Activated CD4-positive, CD25-positive, alpha-beta regulatory T cell (primary cell): ENCODE data around the gene AIF1.

ENCODE experiments used
- DNase-seq, 4 experiments: peaks; one replicate each; lab custom pipeline; 2025; lab: John Stamatoyannopoulos, UW

Gene AIF1

DNA sequence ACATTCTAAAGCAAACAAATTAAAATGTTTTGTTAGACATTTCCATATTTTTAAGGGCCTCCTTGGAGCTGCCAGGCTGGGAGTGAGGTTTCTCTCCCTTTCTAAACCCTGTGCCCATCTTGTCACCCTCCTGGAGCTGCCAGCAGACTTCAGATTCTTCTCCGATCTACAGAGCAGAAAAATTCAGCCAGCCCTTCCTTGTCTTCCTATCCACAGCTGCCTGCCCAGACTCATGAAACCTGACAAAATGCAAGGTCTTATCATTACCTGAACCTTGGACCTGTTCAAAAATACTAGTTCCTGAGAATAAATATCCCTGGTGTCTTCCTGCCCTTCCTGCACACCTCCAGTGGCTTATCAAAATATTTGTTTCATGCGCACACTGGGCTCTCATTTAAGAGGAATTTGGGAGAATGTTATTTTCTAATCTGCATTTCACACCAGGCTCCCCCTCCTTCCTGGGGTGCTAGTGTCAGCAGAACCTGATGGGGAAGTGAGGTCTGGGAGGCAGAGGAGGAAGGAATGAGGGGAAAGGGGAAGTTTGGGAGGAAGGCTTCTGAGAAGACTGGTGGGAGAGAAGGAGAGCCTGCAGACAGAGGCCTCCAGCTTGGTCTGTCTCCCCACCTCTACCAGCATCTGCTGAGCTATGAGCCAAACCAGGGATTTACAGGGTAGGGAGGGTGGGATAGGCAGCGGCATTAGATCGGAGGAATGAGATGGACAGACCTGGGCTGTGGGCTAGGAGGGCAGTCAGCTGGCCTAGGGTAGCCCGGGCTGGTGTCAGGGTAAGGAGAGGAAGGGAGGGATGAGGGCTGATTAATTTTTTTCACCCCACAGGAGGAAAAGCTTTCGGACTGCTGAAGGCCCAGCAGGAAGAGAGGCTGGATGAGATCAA lies at the start of gene AIF1:
TSS of gene AIF1 (plus strand) at position 551 of the 895 bp plus-strand sequence. CDS start at position 647, 96 bp downstream.
- DNase-seq, result no peak

DNA sequence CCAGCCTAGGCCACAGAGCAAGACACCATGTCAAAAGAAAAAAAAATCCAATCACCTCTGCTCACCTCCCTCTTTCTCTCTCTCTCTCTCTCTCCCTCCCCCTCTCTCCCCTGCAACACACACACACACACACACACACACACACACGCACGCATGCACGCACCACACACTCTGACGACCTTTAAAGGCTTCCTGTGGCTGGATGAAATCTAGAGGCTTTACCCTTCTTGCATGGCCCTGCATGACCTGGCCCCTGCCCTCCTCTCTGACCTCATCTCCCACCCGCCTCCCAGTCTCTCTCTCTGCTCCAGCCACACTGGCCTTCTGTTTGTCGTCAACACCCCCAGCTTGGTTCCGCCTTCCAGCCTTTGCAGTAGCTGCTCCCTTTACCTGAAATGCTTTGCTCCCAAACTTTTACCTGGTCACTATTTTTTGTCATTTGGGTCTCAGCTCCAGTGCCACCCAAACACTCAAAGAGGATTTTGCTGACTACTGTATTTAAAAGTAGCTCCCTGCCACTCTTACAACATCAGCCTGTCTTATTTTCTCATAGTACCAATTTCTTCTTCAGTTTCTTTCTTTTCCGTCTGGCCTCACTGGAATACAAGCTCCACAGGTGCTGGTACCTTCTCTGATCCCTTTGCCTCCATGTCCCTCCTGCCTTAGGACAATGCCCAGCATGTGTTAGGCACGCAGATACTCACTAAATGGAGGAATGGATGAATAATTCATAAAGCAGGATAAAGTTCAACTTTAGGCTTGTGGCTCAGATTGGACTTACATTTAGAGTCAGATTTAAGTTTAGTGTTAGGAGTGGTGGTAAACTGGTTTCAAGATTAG lies 47.3 kb upstream of the AIF1 start:
- DNase-seq, result peak in 1 of 4 experiments; percentile 17

DNA sequence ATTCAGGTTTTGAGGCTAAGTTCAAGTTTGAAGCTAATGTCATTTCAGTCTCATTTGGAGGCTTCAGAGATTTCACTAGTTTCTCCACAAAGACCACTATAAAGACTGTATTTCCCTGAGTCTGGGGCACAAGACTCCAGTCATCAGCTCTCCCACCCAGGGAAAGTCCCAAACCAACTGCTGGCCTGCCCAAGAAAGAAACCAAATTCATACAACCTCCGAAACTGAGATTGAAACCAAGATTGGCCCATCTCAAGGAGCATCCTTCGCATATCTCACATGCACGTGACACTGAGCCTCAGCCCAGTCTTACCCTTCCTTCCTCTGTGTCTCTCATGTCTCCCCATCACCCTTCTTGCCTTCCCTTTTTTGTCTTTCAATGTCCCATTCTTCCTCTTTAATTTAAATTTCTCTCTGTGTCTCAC lies 46.5 kb upstream of the AIF1 start:
- peak in 2 of 4 experiments; percentile 29 to 36 for DNase-seq

DNA sequence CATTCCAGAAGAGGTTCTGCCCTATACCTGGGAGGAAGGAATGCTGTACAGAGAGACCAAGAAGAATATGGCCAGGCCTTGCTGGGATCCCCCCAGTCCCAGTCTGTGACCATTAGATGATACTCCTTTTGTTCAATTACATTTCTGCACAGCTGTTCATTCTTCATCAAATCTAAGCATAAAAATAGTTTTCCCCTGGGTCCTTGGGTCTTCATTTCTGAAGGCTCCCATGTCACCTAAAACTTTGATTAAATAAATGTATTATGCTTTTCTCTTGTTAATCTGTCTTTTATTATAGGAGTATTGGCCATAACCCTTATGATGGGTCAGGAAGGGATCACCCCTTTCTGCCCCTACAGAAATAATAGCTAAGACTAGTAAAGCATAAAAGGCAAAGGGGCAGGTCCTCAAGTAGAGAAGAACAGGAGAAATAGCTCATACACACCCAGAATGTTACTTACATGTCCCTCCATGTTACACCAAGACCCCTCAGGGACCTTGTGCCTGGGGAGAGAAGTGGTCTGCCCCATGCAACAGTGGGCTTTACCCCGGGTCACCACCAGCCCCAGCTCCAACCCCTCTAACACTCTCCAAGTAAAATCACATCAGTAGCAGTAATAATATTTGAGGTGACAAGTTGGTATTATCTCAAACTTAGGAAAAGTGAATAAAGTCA lies 45.0 kb upstream of the AIF1 start:
- no peak for DNase-seq

DNA sequence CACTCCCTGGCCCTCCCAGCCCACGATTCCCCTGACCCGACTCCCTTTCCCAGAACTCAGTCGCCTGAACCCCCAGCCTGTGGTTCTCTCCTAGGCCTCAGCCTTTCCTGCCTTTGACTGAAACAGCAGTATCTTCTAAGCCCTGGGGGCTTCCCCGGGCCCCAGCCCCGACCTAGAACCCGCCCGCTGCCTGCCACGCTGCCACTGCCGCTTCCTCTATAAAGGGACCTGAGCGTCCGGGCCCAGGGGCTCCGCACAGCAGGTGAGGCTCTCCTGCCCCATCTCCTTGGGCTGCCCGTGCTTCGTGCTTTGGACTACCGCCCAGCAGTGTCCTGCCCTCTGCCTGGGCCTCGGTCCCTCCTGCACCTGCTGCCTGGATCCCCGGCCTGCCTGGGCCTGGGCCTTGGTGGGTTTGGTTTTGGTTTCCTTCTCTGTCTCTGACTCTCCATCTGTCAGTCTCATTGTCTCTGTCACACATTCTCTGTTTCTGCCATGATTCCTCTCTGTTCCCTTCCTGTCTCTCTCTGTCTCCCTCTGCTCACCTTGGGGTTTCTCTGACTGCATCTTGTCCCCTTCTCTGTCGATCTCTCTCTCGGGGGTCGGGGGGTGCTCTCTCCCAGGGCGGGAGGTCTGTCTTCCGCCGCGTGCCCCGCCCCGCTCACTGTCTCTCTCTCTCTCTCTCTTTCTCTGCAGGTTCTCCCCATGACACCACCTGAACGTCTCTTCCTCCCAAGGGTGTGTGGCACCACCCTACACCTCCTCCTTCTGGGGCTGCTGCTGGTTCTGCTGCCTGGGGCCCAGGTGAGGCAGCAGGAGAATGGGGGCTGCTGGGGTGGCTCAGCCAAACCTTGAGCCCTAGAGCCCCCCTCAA lies 42.8 kb upstream of the AIF1 start, which contains the start of gene LTA:
TSS of gene LTA (plus strand) at position 249 of the 871 bp plus-strand sequence. CDS start at position 703, 454 bp downstream.
- peak; percentile 37 to 52 (median 50) for DNase-seq

DNA sequence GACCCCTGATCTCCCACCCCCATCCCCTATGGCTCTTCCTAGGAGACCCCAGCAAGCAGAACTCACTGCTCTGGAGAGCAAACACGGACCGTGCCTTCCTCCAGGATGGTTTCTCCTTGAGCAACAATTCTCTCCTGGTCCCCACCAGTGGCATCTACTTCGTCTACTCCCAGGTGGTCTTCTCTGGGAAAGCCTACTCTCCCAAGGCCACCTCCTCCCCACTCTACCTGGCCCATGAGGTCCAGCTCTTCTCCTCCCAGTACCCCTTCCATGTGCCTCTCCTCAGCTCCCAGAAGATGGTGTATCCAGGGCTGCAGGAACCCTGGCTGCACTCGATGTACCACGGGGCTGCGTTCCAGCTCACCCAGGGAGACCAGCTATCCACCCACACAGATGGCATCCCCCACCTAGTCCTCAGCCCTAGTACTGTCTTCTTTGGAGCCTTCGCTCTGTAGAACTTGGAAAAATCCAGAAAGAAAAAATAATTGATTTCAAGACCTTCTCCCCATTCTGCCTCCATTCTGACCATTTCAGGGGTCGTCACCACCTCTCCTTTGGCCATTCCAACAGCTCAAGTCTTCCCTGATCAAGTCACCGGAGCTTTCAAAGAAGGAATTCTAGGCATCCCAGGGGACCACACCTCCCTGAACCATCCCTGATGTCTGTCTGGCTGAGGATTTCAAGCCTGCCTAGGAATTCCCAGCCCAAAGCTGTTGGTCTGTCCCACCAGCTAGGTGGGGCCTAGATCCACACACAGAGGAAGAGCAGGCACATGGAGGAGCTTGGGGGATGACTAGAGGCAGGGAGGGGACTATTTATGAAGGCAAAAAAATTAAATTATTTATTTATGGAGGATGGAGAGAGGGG lies 41.6 kb upstream of the AIF1 start:
- no peak for DNase-seq

DNA sequence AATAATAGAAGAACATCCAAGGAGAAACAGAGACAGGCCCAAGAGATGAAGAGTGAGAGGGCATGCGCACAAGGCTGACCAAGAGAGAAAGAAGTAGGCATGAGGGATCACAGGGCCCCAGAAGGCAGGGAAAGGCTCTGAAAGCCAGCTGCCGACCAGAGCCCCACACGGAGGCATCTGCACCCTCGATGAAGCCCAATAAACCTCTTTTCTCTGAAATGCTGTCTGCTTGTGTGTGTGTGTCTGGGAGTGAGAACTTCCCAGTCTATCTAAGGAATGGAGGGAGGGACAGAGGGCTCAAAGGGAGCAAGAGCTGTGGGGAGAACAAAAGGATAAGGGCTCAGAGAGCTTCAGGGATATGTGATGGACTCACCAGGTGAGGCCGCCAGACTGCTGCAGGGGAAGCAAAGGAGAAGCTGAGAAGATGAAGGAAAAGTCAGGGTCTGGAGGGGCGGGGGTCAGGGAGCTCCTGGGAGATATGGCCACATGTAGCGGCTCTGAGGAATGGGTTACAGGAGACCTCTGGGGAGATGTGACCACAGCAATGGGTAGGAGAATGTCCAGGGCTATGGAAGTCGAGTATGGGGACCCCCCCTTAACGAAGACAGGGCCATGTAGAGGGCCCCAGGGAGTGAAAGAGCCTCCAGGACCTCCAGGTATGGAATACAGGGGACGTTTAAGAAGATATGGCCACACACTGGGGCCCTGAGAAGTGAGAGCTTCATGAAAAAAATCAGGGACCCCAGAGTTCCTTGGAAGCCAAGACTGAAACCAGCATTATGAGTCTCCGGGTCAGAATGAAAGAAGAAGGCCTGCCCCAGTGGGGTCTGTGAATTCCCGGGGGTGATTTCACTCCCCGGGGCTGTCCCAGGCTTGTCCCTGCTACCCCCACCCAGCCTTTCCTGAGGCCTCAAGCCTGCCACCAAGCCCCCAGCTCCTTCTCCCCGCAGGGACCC lies 40.6 kb upstream of the AIF1 start:
- DNase-seq, result no peak

DNA sequence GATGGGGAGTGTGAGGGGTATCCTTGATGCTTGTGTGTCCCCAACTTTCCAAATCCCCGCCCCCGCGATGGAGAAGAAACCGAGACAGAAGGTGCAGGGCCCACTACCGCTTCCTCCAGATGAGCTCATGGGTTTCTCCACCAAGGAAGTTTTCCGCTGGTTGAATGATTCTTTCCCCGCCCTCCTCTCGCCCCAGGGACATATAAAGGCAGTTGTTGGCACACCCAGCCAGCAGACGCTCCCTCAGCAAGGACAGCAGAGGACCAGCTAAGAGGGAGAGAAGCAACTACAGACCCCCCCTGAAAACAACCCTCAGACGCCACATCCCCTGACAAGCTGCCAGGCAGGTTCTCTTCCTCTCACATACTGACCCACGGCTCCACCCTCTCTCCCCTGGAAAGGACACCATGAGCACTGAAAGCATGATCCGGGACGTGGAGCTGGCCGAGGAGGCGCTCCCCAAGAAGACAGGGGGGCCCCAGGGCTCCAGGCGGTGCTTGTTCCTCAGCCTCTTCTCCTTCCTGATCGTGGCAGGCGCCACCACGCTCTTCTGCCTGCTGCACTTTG lies 39.6 kb upstream of the AIF1 start, which contains the start of gene TNF:
TSS of gene TNF (plus strand) at position 231 of the 567 bp plus-strand sequence. CDS start at position 408, 177 bp downstream.
- DNase-seq, result peak in 2 of 4 experiments; percentile 68 to 72

DNA sequence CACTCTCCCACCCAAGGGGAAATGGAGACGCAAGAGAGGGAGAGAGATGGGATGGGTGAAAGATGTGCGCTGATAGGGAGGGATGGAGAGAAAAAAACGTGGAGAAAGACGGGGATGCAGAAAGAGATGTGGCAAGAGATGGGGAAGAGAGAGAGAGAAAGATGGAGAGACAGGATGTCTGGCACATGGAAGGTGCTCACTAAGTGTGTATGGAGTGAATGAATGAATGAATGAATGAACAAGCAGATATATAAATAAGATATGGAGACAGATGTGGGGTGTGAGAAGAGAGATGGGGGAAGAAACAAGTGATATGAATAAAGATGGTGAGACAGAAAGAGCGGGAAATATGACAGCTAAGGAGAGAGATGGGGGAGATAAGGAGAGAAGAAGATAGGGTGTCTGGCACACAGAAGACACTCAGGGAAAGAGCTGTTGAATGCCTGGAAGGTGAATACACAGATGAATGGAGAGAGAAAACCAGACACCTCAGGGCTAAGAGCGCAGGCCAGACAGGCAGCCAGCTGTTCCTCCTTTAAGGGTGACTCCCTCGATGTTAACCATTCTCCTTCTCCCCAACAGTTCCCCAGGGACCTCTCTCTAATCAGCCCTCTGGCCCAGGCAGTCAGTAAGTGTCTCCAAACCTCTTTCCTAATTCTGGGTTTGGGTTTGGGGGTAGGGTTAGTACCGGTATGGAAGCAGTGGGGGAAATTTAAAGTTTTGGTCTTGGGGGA lies 38.9 kb upstream of the AIF1 start:
- DNase-seq, result no peak

DNA sequence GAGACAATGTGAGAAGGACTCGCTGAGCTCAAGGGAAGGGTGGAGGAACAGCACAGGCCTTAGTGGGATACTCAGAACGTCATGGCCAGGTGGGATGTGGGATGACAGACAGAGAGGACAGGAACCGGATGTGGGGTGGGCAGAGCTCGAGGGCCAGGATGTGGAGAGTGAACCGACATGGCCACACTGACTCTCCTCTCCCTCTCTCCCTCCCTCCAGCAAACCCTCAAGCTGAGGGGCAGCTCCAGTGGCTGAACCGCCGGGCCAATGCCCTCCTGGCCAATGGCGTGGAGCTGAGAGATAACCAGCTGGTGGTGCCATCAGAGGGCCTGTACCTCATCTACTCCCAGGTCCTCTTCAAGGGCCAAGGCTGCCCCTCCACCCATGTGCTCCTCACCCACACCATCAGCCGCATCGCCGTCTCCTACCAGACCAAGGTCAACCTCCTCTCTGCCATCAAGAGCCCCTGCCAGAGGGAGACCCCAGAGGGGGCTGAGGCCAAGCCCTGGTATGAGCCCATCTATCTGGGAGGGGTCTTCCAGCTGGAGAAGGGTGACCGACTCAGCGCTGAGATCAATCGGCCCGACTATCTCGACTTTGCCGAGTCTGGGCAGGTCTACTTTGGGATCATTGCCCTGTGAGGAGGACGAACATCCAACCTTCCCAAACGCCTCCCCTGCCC lies 38.0 kb upstream of the AIF1 start:
- peak in 1 of 4 experiments; percentile 26 for DNase-seq

DNA sequence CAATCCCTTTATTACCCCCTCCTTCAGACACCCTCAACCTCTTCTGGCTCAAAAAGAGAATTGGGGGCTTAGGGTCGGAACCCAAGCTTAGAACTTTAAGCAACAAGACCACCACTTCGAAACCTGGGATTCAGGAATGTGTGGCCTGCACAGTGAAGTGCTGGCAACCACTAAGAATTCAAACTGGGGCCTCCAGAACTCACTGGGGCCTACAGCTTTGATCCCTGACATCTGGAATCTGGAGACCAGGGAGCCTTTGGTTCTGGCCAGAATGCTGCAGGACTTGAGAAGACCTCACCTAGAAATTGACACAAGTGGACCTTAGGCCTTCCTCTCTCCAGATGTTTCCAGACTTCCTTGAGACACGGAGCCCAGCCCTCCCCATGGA lies 37.5 kb upstream of the AIF1 start:
- DNase-seq, result no peak

DNA sequence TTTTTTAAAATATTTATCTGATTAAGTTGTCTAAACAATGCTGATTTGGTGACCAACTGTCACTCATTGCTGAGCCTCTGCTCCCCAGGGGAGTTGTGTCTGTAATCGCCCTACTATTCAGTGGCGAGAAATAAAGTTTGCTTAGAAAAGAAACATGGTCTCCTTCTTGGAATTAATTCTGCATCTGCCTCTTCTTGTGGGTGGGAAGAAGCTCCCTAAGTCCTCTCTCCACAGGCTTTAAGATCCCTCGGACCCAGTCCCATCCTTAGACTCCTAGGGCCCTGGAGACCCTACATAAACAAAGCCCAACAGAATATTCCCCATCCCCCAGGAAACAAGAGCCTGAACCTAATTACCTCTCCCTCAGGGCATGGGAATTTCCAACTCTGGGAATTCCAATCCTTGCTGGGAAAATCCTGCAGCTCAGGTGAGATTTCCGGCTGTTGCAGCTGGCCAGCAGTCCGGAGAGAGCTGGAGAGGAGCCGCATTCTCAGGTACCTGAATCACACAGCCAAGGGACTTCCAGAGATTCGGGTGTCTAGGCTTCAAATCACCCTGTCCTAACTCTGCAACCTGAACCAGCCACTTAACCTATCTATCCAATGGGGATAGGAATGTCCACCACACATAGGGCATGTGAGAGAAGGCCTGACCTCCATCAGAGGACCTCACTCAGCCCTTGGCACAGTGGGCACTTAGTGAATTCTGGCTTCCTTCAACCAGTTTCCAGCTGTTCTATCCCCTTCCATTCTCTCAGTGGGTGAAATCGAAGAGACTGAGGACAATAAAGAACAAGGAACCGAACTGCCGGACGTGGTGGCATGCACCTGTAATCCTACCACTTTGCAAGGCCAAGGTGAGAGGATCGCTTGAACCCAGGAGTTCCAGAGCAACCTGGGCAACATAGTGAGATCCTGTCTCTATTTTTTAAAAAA lies 36.6 kb upstream of the AIF1 start:
- no peak for DNase-seq

DNA sequence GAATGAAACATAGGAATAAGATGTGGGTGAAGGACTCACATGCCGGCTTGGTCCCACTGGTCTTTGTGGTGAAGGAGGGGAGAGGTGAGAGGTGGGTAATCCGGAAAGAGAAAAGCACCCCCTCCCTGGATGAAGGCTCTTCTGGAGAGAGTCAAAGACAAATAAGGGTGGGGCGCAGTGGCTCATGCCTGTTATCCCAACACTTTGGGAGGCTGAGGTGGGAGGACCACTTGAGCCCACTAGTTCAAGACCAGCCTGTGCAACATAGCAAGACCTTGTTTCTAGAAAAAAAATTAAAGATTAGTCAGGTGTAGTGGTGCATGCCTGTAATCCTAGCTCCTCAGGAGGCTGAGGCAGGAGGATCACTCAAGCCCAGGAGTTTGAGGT lies 35.9 kb upstream of the AIF1 start:
- DNase-seq, result no peak

DNA sequence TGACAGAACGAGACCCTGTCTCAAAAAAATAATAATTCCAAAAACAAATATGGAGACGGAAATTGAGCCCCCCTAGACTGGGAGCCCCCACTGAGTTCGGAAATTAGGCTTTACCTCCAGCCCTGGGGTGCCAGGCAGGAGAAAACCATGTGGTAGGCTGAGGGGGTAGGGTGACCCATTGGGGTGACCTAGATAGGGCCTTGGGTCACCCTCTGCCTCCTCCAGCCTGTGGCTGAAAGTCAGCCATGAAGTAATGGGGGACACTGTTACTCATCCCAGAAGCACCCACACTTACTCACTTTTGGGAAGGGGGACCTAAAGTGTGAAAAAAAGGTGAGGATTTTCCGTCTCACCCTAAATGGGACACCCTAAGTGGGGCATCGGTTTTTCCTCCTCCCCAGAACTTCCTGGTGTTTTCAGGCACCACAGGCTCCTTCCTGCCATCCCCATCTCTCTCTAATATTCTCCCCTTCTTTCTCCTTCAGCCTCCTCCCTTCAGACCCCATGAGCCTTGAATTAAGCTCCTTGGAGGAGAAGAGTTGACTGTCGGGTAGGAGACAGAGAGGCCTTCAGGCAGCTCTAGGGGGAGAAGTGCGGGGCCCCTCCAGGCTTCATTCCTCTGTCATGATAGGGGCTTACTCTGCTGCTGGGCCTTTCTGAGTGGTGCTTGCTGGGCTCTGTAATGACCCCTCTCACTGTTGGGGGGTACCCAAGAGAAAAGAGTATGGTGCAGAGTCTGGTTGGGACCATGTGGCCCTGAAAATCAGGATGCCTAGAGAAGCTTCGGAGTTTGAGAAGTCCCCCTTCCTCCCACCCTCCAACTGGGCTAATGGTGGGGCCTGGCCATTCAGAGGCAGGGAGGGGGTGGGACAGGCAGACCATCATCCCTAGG lies 35.2 kb upstream of the AIF1 start:
- no peak for DNase-seq

DNA sequence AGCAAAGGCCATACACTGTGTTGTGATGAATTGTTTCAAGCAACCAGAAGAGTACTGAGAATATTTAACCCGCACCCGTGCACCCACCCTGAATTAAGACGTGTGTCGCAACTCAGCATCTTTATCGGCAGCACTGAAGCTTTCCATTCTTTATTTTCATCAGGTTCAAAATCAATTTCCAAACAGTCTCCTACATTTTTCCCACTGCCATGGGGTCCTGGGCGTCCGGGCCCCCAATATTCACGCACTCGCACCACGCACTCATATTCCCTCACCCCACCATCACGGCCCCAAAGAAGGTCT lies 34.6 kb upstream of the AIF1 start:
- DNase-seq, result no peak
